ENCODE measurements around the gene DNAJC28. TPM values are rescaled to one million over a fixed set of nuclear protein-coding genes. Genes with fewer than 3 reads are reported as not detected.

Gene DNAJC28
- total RNA-seq, 3 donors from 2014 or later = 1.9 to 3.0 (median 2.9) TPM

DNA sequence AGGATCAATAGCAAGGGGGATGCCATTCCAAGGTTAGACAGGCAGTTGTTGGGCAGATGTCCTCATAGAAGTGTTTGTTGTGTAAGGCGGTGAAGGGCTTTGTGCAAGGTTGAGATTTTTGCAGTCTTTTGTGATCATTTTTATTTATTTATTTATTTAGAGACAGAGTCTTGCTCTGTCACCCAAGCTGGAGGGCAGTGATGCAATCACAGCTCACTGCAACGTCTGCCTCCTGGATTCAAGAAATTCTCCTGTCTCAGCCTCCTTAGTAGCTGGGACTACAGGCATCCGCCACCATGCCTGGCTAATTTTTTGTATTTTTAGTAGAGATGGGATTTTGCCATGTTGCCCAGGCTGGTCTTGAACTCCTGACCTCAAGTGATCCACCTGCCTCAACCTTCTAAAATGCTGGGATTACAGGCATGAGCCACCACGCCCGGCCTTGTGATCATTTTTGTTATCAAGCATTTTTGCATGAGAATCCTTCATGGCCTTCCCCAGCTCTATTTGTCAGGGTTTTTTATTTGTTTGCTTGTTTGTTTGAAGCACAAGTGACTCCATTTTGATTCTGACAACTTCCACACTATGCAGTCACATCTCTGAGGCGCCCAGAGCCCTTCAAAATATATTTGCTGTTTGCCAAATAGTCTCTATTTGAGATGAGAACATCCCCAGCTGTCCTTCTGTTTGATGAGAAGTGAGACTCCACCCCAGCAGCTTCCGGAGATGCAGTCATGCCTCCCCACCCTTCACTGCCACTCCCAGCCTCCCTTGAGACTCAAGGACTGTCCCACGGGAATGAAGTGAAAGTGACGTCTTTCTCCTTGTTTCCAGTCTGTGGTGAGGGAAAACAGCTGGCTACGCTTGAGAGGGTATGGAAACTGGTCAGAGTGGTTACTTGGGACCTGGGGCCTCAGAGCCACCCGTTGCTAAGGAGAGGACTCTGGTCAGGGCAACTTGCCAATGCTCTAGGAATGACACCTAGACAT lies 49.7 kb downstream of the DNAJC28 start:
- ATAC-seq = peak; percentile 91
- DNase-seq = peak; percentile 58 to 69 (median 62)

More for the DNA sequence above, 49.7 kb downstream of the DNAJC28 start:
- intact Hi-C loops (cut with DNase I, micrococcal nuclease) = loop anchor here in 1 of 2 donors (10.0 kb wide), 1 partner anchor 237 kb away; no protein-coding TSS in a partner anchor
- no peaks in the 10 kb centered on the region for H3K4me1 ChIP-seq (ENCODE audit: low read depth)
- H3K4me3 ChIP-seq = no peak overlapping the region
- no peaks in the 10 kb centered on the region for H3K9me3 ChIP-seq
- TF ChIP-seq, protein P1, sequence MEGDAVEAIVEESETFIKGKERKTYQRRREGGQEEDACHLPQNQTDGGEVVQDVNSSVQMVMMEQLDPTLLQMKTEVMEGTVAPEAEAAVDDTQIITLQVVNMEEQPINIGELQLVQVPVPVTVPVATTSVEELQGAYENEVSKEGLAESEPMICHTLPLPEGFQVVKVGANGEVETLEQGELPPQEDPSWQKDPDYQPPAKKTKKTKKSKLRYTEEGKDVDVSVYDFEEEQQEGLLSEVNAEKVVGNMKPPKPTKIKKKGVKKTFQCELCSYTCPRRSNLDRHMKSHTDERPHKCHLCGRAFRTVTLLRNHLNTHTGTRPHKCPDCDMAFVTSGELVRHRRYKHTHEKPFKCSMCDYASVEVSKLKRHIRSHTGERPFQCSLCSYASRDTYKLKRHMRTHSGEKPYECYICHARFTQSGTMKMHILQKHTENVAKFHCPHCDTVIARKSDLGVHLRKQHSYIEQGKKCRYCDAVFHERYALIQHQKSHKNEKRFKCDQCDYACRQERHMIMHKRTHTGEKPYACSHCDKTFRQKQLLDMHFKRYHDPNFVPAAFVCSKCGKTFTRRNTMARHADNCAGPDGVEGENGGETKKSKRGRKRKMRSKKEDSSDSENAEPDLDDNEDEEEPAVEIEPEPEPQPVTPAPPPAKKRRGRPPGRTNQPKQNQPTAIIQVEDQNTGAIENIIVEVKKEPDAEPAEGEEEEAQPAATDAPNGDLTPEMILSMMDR (IDR thresholded peaks at IDR 0.05) = no peak
- no peaks in the 10 kb centered on the region for H3K36me3 ChIP-seq (ENCODE audit: low read depth)

Other genes starting within 250 kb of the DNAJC28 start
- 100 to 1,000 TPM in 1 of 3 donors, 10 to 100 TPM in 2; 45.3 to 100 (median 77.0) TPM for gene IL10RB, start 225.3 kb downstream of the DNAJC28 start, total RNA-seq
- gene IFNAR1, start 166.7 kb downstream of the DNAJC28 start, total RNA-seq = 10 to 100 TPM; 41.9 to 49.5 (median 43.3) TPM
- gene IFNGR2, start 88.3 kb downstream of the DNAJC28 start, total RNA-seq = 100 to 1,000 TPM in 1 of 3 donors, 10 to 100 TPM in 2; 56.3 to 155 (median 87.8) TPM
- 10 to 100 TPM; 40.5 to 53.1 (median 42.2) TPM for gene TMEM50B, start 11.7 kb downstream of the DNAJC28 start, total RNA-seq
- gene GART, start 50.4 kb upstream of the DNAJC28 start, total RNA-seq = 10 to 100 TPM; 45.5 to 57.2 (median 55.6) TPM
- 100 to 1,000 TPM; 240 to 293 (median 254) TPM for gene SON, start 51.3 kb upstream of the DNAJC28 start, total RNA-seq
- gene DONSON, start 97.0 kb upstream of the DNAJC28 start, total RNA-seq = 10 to 100 TPM in 1 of 3 donors, 1 to 10 TPM in 2; 7.6 to 10.5 (median 9.6) TPM
- 10 to 100 TPM; 33.1 to 55.5 (median 34.0) TPM for gene CRYZL1, start 150.0 kb upstream of the DNAJC28 start, total RNA-seq
- 10 to 100 TPM; 35.6 to 54.8 (median 45.3) TPM for gene ITSN1, start 150.8 kb upstream of the DNAJC28 start, total RNA-seq

Data from mucosa of descending colon (tissue), 3 donors.